Left renal pelvis (tissue), 4 donors: Measurements from ENCODE around the gene AURKA. TPM values are rescaled to one million over a fixed set of nuclear protein-coding genes. Genes with fewer than 3 reads are reported as not detected.
"Not testable (repeated sequence)": the region's sequence is repeated elsewhere in the genome, so short reads cannot be mapped to it uniquely, and the experiment has no call there.

Source experiments
- DNase-seq, 4 donors: peaks; one replicate each; pipeline ENCODE4 v3.0.0-alpha.2; 2013; ENCODE audit warnings: low read depth in 4 of 4, low spot score in 3 of 4
- polyA plus RNA-seq, 4 donors: library from polyadenylated mRNA; unstranded; fragments of 120-200 nt; gene quantifications; one replicate each; pipeline ENCODE4 v1.2.1, GENCODE V29; 2013; ENCODE audit not compliant: insufficient read length in 4 of 4

Gene AURKA
- polyA plus RNA-seq, 4 donors: 13.2 to 16.5 (median 15.2) TPM

- DNase-seq: no peak
Measured at GRCh38 chr20:56392881-56393482, 967 bp upstream of the AURKA start.

- no peak for DNase-seq
Measured at GRCh38 chr20:56391596-56392131, 351 bp downstream of the AURKA start.

- DNase-seq: no peak
Measured at GRCh38 chr20:56391037-56391436, 978 bp downstream of the AURKA start.

- DNase-seq: not testable (repeated sequence)
Measured at GRCh38 chr20:56390396-56390795, 1.6 kb downstream of the AURKA start.

GRCh38 chr20:56389807-56390206 lies 2.2 kb downstream of the AURKA start:
- no peak for DNase-seq

- DNase-seq: no peak
Measured at GRCh38 chr20:56388882-56389281, 3.1 kb downstream of the AURKA start.

- no peak for DNase-seq
Measured at GRCh38 chr20:56386219-56386618, 5.8 kb downstream of the AURKA start.

- DNase-seq: no peak
Measured at GRCh38 chr20:56385130-56385529, 6.9 kb downstream of the AURKA start.

GRCh38 chr20:56383334-56383733 lies 8.7 kb downstream of the AURKA start:
- no peak for DNase-seq

GRCh38 chr20:56382696-56383095 lies 9.3 kb downstream of the AURKA start:
- DNase-seq: no peak

- no peak for DNase-seq
Measured at GRCh38 chr20:56381501-56381900, 10.5 kb downstream of the AURKA start.

- no peak for DNase-seq
Measured at GRCh38 chr20:56380375-56380774, 11.6 kb downstream of the AURKA start.

- no peak for DNase-seq
Measured at GRCh38 chr20:56378386-56378785, 13.6 kb downstream of the AURKA start.

- DNase-seq: no peak
Measured at GRCh38 chr20:56376331-56376730, 15.7 kb downstream of the AURKA start.

GRCh38 chr20:56373942-56374341 lies 18.1 kb downstream of the AURKA start:
- no peak for DNase-seq

GRCh38 chr20:56372850-56373249 lies 19.2 kb downstream of the AURKA start:
- DNase-seq: no peak

- DNase-seq: no peak
Measured at GRCh38 chr20:56371977-56372376, 20.0 kb downstream of the AURKA start.

GRCh38 chr20:56369179-56369578 lies 22.8 kb downstream of the AURKA start:
- no peak for DNase-seq

- DNase-seq: no peak
Measured at GRCh38 chr20:56368351-56369134, 23.5 kb downstream of the AURKA start.

GRCh38 chr20:56363491-56363890 lies 28.5 kb downstream of the AURKA start:
- no peak for DNase-seq

- DNase-seq: no peak
Measured at GRCh38 chr20:56362833-56363413, 29.1 kb downstream of the AURKA start.

- no peak for DNase-seq
Measured at GRCh38 chr20:56361900-56362299, 30.1 kb downstream of the AURKA start.
